Hepatocyte (in vitro differentiated cells): Measurements from ENCODE around the gene LPP.

Experiments used
- CTCF ChIP-seq: fragments of 200-600 bp; sonication (generic); IDR thresholded peaks from 2 replicates; pipeline ENCODE4 v1.5.1; 2016; ENCODE audit warnings: antibody characterized with exemption, mild to moderate bottlenecking; ENCODE audit not compliant: poor library complexity
- EZH2 ChIP-seq: fragments of 200-600 bp; sonication (generic); IDR thresholded peaks from 2 replicates; pipeline ENCODE4 v1.6.1; 2016; ENCODE audit warnings: antibody characterized with exemption, mild to moderate bottlenecking, borderline replicate concordance

DNA sequence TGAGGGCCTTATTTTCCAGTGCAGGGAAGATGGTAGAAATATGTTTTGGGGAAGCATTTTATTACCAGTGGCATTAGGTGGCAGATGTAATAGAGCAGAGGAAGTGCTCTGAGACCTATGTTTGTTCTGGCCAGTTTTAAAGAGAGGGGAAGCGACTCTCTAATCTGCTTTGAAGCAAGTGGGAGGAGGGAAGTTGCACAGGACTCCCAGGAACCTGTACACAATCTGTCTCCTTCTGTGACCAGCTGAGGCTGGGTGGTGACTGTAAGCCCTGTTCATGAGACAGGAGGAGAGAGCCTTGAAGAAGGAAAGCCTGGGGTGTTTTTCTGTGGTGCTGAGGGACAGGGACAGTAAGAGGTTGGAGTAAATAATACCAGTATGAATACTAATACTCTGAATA is 60.5 kb downstream of the LPP start:
- TF ChIP-seq CTCF (no peak), EZH2 (no peak)
